Measurements from ENCODE around the gene SUMF1. TPM values are rescaled to one million over a fixed set of nuclear protein-coding genes. Genes with fewer than 3 reads are reported as not detected.

Gene SUMF1
- total RNA-seq, 1 donor: 41.9 TPM

DNA sequence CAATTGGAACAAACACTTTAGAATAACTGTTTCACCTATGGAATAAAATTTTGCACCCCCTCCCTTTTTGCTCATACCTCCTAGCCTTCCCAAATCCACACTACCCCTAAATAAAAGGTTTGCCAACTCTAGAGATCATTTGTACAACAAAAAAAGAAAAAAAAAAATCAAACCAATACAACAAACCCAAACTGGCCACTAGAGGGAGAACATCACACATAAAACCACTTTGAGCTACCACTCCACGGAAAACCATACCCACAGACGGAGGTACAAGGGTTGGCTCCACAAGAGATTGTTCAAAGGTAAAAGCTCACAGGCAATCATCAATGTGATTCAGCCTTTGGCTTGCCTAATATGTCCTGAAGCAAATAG is 116.3 kb downstream of the SUMF1 start:
- TF ChIP-seq CTCF (IDR thresholded peaks at IDR 0.05; ENCODE audit: insufficient read depth, low read depth, low read length): peak; percentile 79
- peak; percentile 76 for DNase-seq (ENCODE audit: low read depth)
- H3K4me3 ChIP-seq (ENCODE audit: low read depth, low read length): peak overlapping the region; percentile 51

GRCh38 chr3:4343258-4343657 is 123.8 kb downstream of the SUMF1 start:
- DNase-seq (ENCODE audit: low read depth): peak; percentile 44
- no peak overlapping the region for H3K4me3 ChIP-seq (ENCODE audit: low read depth, low read length)
- no peak for TF ChIP-seq CTCF (IDR thresholded peaks at IDR 0.05; ENCODE audit: insufficient read depth, low read depth, low read length)

GRCh38 chr3:4341336-4341675 is 125.8 kb downstream of the SUMF1 start:
- no peak for DNase-seq (ENCODE audit: low read depth)
- no peak for TF ChIP-seq CTCF (IDR thresholded peaks at IDR 0.05; ENCODE audit: insufficient read depth, low read depth, low read length)

DNA sequence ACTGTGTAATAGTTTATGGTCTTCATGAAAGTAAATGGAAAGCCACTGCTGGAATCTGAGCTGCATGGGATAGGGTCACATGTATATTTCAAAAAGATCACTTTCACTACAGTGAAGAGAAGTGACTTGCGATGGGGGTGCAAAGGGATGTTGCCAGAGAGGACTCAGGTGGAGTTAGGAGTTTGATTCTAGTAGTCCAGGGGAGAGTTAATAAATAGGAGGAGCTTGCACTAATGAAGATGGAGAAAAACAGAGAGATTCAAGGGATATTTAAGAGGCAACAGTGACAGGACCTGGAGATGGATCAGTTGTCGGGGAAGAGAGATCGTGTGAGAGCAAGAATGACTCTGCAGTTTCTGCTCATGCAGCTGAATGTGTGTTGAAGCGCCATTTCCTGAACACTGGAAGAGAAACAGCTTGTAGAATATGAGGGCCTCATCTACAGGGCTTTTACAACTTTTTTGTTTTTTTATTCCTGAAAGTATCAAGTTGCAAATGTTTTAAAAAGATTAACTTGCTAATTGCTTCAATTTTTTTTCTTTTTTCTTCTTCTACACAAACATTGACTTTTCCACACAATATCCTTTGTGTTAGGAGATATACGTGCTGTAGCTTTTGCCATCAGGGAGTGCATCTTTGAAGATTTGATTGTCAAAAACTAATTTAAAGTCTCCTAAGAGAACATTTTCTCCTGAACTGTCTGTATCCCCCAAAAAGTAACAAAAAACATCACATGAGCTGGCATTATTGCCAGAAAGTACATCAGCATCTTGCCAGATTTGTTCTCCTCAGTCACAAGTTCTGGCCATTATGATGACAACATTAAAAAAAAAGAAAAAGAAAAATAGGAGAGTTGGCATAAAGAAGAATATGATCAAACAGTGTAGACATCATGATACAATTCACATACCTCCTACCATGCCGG is 126.4 kb downstream of the SUMF1 start:
- no peak for TF ChIP-seq CTCF (IDR thresholded peaks at IDR 0.05; ENCODE audit: insufficient read depth, low read depth, low read length)
- DNase-seq (ENCODE audit: low read depth): no peak
- H3K4me3 ChIP-seq (ENCODE audit: low read depth, low read length): no peak overlapping the region

More at GRCh38 chr3:4341336-4341675, 125.8 kb downstream of the SUMF1 start:
- H3K4me3 ChIP-seq (ENCODE audit: low read depth, low read length): no peak overlapping the region

DNA sequence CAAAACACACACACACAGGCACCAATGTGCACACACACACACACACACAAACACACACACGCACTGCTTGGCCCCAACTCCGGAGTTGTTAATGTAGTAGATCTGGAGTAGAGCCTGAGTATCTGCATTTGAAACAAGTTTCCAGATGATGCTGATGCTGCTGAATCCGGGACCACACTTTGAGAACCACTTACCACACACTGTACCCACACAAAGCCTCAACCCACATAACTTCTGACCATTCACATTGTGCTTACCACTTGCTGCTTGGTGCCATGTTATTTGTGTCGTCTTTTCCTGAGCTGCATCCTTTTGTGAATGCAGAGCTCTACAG is 127.0 kb downstream of the SUMF1 start:
- H3K4me3 ChIP-seq (ENCODE audit: low read depth, low read length): no peak overlapping the region
- no peak for TF ChIP-seq CTCF (IDR thresholded peaks at IDR 0.05; ENCODE audit: insufficient read depth, low read depth, low read length)
- no peak for DNase-seq (ENCODE audit: low read depth)

DNA sequence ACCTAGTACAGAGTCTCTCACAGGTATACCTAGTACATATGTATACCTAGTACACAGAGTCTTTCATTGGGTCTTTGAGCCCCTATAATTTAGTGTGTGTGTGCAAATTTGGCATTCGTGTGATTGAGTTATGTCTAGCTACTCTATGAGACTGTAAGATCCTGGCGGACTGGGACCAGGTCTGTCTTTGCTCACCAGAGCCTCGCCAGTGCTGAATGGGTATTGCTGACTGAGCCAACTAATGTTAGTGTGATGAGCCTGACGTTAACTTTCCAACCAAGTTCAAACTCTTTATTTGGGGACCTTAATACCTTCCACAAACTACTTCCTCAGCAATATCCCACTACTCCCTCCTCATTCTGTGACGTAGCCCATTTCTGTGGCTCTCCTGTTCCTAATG is 128.3 kb downstream of the SUMF1 start:
- no peak overlapping the region for H3K4me3 ChIP-seq (ENCODE audit: low read depth, low read length)
- no peak for DNase-seq (ENCODE audit: low read depth)
- TF ChIP-seq CTCF (IDR thresholded peaks at IDR 0.05; ENCODE audit: insufficient read depth, low read depth, low read length): no peak

All from fibroblast of villous mesenchyme (primary cell).